Suppressor macrophage (primary cell): ENCODE results near the gene CACNA1G.

ENCODE experiments used
- DNase-seq, 4 experiments: peaks; one replicate each; pipeline ENCODE4 v3.0.0-alpha.2; 2020 to 2022
- total RNA-seq, 17 experiments: gene quantifications; one replicate each; lab custom pipeline; 2026; ENCODE audit warnings: mixed read lengths in 6 of 17, inconsistent platforms in 3 of 17; lab: John Stamatoyannopoulos, UW

CACNA1G gene
- 0.07 to 5.6 (median 0.55) reads per million in 17 experiments for total RNA-seq

DNA sequence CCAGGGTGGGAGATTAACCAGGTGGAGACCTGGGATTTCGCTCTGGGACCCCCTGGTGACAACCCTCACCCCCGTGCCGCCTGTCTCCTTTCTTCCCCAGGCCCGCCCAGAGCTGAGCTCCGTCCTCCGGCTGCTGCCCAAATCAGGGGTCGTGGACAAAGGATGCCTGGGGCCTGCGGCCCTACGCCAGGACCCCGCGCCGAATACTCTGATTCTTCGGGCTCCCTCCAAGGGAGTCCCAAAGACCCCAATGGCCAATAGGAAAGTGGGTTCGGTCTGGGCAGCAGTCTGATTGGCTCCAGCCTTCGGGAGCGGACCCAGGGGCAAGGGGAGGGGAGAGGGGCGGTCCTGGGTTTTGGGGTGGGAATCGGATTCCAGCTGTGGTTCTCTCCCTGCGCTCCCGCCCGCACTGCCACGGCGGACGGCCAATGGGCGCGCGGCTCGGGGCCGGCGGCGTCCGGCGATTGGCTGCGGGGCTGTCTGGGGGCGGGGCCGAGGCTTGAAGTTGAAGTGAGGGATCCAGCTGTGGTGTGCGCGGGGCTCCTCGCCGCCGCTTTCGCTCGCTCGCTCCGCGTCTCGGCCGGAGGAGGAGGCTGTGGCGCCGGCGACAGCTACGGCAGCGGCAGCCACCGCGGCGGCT is at the start of gene CACNA1G:
CACNA1G (plus strand) TSS at position 531 of the 640 bp plus-strand sequence. CDS start 745 bp downstream, outside the sequence.
- DNase-seq = peak; percentile 86 to 94 (median 92)

DNA sequence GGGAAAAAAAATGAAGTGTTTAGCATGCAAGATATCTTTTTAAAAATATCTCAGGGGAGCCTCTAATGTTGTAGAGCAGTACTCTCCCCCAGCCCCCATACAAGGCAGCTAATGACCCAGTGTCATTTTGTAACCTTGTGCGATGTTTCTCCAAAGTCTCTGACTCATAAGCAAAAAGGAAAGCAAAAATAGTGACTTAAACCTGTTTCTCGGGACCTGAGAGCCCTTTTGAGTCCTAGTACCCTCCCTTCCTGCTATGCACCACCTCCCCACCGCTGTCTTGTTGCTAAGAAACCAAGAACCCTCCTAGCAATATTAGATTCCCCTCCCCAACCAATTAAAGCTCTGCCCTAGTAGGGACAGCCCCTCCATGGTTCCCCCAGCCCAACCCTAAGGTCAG is 49.5 kb upstream of the CACNA1G start:
- no peak for DNase-seq

DNA sequence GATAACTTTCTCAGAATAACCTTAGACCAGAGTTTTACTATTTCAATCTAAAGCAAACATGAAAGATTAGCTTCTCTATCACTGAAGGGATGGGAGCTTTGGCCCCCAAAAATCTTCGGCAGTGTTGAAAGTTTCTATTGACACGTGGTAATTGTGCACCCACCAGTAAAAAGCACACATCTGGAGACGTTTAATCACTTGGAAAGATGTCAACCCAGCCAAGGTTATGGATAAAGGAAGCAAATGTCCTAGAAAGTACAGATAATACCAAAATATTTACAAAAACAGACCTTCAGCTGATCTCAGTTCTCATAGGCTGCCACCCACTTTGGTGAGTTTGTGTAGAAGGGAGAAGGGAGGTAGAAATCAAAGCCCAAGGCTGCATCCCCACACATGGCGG is 47.0 kb upstream of the CACNA1G start:
- no peak for DNase-seq

DNA sequence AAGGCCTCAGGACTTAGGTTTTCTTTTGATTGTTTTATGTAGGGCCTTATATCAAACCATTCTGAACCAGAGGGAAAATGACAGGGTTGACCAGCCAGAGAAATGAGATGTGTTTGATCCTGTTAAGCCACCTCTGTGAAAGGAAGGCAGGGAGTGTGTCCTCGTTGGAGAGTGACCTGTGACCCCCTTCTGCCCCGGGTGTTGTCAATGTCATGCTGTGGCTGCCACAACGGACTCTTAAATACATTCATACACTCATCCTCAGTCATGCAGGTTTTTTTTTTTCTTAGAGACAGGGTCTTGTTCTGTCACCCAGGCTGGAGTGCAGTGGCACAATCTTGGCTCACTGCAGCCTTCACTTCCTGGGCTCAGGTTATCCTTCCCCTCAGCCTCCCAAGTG is 46.1 kb upstream of the CACNA1G start:
- DNase-seq = no peak

DNA sequence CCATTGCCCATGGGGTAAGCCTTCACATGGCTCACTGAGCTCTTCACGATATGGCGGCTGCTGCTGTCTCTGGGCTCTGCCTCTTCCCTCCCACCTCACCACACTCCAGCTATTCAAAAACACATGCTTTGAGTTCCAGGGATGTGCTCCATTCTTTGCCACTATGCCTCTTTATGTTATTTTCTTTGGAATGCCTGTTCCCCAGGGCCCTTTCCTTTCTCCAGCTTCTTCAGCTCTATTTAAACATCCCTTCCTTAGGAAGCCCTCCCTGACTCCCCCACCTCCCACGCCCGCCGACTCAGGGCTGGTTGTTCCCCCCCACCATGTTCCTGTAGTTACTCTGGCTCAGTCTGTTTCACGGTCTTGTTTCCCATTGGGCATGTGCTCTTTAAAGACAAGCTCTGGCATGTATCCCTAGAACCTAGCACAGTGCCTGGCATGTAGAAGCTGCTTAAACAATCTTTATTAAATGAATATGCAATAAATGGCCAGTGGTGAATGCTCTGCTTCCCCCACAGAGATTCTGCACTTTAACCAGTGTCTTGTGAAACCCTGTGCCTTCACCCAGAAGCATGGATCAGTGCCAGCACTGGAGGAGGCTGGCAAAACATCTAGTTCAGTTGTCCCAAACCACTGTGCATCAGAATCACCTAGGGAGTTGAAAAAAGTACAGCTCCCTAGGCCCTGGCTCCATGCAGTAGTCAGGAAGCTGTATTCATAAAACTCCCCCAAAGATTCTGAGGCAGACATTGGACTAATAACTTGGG is 45.4 kb upstream of the CACNA1G start:
- peak; percentile 28 to 66 (median 62) for DNase-seq

DNA sequence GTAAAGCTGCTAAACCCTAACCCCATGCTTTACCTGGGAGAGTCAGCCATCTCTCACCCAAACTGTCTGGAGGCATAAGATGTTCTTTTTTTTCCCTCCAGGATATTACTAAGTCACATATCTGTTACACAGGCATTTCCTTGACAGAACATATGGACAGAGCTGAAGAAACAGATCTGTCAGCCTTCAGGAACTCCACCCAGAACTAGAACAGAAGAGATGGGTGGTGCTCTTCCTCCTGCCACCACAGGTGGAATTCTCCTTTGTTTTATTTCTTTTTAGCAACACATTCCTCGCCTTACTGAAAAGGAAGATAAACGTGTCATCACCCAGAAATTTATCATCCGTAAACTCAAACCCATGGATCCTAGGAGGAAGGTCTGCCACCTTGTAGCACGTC is 43.5 kb upstream of the CACNA1G start:
- DNase-seq = no peak

DNA sequence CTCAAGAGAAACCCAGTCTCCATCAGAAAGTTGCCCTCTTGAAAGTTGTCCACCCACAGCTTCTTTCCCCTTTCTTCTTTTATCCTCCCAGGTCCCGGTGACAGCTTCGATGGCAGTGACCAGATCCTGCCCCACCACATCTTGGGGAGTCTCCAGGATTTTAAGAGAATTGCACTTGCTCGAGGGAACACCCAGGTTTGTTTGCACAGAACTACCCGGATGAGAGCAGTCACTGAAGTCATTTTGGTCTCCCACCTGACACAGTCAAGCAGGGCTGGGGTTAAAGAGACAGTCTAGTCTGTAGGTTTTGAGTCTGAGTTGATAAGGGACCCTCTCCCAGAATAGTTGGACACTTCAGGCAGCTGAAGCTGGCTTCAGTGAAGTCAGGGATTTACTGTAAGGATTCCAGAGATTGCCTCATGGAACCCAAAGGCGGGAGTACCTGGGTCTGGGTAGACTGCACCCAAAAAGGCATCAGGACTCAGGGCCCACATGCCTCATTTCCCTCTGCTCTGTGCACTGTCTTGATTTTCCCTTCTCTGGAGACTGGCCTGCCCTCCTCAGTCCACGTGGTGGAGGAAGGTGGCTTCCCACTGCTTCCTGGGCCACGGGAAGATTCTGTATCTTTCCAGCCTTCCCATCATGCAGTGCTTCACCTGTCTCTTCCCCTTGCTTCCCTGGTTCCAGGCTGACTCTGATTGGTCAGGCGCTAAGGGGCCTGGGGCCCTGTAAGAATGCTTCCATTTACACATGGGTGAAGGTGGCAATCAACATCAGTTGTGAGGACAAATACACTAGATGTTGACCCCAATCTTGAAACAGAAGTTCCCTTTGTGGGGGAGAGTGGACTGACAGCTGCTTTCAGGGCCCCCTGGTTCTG is 42.8 kb upstream of the CACNA1G start:
- no peak for DNase-seq

DNA sequence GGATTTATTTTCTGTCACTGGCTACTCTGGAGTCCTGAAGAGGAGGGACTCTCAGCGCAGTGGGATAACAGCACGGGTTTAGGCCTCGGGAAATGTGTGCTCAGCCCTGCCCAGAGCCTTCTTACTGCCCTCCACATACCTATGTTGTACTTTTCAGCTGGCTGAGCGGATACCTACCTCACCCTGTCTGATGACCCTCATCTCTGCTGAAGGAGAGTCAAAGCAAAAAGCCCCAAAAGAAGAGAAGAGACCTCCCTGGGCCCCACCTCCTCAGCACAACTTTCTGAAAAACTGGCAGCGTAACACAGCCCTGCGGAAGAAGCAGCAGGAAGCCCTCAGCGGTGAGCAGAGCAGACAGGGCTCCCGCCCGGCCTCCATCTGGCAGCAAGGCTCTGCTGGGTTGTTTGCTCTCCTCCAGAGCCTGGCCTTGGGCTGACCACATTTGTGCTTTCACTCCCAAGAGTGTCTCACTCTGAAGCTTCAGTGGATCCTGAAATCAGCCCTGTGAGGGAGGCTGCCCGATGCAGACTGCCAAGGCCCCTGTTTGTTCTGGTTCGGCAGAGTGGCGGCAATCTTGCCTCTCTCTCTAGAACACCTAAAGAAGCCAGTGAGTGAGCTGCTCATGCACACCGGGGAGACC is 42.0 kb upstream of the CACNA1G start:
- no peak for DNase-seq

DNA sequence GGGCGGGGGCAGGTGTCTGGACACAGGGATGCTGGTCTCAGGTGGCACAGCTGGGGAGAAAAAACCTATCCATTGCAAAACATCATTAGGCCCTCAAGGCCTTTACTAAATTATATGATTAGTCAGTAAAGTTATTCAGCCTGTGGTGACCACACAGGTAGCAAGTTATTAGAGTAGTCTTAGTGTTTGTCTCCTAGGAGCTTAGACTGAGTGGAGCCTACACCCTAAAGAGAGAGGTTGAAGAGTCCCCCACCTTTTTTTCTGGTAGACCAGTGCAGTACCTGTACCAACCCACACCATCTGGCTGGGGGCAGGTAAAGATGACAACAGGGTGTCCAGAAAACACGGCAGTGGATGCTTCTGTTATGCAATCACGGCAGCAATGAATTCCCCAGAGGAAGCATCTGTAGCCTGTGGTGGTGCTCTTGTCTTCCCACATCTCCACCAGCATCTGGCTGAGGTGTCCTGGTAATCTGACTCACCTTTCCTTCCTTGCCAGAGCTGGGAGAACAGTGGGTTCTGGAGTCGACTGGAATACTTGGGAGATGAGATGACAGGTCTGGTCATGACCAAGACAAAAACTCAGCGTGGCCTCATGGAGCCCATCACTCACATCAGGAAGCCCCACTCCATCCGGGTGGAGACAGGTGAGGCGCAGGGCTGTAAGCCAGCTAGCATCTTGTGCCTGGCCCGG is 41.2 kb upstream of the CACNA1G start:
- peak in 1 of 4 experiments; percentile 0 for DNase-seq

DNA sequence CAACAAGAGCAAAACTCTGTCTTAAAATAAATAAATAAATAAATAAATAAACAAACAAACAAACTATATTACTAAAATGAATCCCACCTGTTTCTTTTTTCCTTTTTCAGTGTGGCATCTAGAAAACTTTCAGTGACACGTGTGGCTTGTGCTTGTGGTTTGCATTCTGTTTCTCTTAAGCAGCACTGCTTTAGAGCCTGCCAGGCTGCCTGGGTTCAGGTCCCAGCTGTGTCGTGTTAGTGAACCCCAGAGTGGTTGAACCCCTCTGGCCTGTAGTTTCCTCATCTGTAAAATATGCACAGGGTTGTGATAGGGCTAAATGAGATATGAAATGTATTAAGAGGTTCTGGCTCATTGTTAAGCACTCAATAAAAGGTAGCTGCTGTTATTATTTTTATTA is 40.0 kb upstream of the CACNA1G start:
- no peak for DNase-seq

DNA sequence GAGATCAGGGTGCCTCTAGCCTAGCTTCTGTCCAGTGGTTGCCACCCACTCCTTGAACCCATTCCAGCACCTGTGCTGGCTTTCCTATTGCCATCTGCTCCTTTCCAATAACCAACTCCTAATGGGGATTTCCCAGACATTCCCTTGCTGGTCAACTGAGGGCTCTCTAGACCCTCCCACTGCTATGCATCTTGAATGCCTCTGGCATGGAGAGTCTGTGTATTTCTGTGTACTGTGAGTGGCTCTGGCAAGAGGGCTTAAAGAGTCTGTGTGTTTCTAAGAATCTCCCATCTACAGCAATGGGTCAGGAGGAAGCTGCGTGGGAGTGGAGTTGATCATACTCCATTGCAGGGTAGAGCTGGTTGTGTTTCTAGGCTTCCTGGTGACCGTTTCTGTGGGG is 39.0 kb upstream of the CACNA1G start:
- DNase-seq = no peak

DNA sequence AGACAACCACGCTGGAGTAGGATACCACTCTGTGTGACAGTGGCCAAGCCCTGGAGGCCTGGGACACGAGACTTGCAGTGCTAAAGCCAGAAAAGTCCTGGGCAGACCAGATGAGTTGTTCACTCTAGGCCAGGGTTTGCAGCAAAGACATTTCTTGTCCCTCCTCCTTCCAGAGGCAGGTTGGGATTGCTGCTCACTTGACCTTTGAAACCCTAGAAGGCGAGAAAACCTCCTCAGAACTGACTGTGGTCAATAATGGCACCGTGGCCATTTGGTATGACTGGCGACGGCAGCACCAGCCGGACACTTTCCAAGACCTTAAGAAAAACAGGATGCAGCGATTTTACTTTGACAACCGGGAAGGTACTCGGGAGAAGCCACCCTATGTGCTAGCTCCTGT is 37.7 kb upstream of the CACNA1G start:
- no peak for DNase-seq

DNA sequence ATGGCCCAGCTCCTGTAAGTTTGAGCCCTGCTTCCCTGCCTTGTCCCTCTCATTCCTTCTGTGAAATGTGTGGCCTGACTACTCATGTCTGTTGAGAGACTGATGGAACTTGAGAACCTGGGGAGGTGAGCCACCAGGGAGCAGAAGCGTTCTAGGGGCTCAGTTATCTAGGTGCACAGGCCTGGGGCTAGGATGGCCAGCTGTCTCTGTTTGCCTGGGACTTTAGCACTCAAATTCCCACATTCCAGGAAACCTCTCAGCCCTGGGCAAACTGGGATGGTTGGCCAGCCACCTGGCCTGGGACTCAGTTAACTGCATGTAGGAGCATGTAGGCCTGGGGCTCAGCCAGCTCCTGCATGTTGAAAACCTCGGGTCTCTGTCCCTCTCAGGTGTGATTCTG is 37.3 kb upstream of the CACNA1G start:
- no peak for DNase-seq

DNA sequence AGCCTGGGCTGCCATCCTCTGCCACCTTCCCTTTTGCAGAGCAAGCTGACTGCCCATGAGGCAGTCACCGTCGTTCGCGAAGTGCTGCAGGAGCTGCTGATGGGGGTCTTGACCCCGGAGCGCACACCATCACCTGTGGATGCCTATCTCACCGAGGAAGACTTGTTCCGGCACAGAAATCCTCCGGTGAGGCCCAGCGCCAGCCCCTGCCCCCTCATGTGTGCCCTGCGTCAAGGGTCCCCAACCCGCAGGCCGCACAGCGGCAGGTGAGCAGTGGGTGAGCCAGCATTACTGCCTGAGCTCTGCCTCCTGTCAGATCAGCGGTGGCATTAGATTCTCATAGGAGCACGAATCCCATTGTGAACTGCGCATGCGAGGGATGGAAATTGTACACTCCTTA is 35.7 kb upstream of the CACNA1G start:
- DNase-seq = no peak

DNA sequence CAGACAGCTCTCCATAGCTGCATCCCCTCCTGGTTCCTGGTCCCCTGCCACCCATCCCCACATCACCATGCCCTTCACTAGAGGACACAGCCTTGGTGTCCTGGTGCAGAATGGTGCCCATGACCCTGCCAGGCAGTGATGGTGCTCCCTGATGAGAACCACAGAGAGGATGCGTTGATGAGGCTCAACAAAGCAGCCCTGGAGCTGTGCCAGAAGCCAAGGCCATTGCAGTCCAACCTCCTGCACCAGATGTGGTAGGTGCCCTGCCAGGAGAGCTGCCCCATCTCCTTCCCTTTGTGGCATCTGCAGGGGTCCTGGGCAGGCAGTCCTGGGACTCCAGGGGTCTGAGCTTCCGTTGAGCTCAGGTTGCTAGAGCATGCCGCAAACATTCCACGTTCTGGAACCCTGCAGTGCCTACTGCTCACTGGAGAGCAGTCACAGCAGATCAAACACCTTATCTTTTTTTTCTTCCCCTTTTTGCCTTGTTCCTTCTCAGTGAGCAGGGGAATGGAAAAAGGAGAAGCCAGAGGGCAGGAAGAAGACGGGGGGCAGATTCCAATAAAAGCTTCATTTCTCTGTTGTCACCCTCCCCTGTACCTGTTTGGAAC is 33.3 kb upstream of the CACNA1G start:
- peak in 2 of 4 experiments; percentile 37 to 44 for DNase-seq

DNA sequence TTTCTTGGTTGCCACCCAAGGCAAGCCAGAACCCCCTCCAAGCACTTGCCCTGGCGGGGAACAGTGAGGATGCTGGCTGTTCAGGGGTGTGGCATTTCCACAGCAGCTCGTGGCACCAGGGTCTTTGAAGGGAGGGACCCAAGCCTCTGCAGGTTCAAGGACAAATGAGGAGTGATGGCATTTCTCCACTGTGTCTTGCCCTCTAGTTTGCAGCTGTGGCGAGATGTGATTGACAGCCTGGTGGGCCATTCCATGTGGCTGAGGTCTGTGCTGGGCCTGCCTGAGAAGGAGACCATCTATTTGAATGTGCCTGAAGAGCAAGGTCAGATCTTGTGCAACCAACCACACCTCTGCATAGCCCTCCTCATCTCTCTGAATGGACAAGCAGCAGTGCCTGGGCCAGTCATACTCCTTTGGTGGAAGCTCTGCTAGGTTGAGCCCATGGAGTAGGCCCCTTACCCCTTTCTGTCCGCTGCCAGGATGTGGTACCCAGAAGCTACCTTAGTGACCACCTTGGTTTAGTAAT is 32.5 kb upstream of the CACNA1G start:
- DNase-seq = no peak

DNA sequence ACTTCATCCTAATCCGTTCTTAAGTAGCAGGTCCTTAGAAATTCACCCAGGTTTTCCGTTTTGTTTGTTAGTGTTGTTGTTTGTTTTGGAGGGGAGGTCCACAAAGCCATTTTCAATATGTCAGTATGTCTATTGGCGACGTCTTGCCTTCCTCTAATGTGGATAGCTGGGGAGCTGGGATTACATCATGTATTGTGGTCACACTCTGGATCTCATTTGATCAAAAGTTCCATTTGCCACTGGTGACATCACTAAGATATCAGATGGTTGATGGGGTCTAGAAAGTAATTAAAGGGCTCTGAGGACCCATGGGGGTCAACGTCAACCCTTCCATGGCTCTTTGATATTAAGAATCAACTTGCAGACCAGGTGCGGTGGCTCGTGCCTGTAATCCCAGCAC is 30.7 kb upstream of the CACNA1G start:
- no peak for DNase-seq

DNA sequence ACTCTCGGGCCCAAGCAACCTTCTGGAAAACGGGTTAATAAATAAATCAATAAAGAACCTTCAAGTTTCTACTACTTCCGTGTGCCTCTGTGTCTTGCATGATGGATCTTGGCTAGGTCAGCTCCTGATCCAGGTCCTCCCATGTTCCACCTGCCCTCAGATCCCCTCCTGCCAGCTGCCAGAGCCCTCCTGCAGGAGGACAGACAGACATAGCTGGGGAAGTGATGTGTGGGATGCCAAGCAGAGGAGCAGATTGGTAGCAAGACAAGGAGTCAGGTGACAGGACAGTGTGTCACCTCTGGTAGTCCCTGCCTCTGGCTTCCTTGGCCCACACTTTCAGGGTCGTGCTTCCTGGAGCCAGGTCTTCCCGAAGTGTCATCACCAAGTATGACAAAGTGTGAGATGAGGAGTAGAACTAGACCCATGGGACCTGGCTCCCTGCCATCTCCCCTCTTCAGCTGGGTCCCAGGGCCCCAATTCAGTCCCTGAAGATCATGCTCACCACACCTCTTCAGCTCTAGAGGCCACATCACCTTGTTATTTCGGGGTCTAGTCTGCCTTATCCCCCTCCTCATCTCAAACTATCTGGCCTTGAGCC is 29.0 kb upstream of the CACNA1G start:
- DNase-seq = no peak

DNA sequence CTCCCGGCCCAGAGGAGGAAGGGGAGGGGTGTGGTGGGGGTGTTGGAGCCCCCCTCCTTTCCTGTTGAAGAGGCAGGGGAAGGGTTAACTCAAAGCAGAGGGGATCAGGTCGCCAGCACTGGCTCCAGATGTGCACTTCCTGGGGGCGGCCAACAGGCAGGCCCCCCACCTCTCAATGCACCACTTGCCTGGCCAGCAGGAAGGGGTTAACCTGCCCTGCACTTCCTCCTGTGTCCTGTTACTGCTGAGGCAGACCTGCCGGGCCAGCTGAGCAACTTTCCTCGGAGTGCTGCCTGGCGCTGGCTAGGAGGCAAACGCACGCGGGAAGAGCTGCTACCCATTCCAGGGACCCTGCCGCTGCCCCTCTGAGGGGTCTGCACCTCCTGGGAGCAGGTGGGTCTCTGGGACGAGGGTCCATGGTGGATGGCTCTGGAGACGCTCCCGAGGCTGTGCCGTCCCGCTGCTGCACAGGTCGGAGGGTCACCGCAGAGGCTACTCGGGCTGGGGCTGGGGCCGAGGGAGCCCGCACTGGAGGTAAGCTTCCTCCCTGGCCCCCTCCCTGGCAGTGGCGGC is 28.0 kb upstream of the CACNA1G start, which contains the start of gene EPN3:
EPN3 (plus strand) TSS at position 284 of the 573 bp plus-strand sequence. CDS start 3,822 bp downstream, outside the sequence.
- DNase-seq = no peak

DNA sequence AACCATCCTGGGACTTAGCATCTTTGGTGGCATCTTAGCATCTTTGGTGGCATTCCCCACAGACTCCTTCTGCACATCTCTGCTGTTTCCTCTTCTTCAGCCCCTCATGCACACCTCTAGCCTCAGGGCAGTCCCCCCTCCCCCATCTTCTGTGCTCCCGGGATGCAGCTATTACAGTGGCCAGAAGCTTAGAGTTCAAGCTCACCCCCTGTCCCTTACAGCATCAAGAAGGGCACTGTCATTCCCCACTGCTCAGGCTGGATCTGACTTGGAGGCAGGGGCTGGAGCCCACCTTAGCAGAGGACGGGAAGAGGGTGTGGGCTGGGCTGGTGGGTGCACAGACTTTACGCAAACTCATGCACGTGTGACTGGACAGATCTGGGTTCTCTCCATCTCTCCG is 27.3 kb upstream of the CACNA1G start:
- no peak for DNase-seq
